ENCODE results near the gene CHKA.

CHKA gene

DNA sequence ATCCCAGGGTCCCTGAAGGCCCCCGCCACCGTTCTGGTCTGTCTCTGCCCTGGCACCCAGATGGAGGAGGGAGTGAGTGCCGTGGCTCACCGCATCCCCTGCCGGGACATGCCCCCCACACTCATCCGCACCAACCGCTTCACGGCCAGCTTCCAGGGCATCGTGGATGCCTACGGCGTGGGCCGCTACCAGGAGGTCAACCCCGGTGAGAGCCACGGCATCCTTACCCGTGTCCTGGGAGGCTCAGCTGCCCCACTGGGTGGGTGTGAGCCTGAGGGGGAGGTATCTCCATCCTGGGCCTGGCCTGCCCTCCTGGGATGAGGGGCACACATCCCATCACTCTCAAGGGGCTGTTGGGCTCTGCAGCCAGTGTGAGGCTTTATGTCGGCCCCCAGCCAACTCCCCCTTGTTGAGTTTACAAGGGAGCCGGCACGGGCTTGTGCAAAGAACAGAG, 76.3 kb downstream of the CHKA start:
- no peak overlapping the region for H3K27ac Mint-ChIP-seq
- H3K36me3 Mint-ChIP-seq (ENCODE audit: low read depth): no peaks in the 10 kb centered on the region
- TF ChIP-seq, protein P1, sequence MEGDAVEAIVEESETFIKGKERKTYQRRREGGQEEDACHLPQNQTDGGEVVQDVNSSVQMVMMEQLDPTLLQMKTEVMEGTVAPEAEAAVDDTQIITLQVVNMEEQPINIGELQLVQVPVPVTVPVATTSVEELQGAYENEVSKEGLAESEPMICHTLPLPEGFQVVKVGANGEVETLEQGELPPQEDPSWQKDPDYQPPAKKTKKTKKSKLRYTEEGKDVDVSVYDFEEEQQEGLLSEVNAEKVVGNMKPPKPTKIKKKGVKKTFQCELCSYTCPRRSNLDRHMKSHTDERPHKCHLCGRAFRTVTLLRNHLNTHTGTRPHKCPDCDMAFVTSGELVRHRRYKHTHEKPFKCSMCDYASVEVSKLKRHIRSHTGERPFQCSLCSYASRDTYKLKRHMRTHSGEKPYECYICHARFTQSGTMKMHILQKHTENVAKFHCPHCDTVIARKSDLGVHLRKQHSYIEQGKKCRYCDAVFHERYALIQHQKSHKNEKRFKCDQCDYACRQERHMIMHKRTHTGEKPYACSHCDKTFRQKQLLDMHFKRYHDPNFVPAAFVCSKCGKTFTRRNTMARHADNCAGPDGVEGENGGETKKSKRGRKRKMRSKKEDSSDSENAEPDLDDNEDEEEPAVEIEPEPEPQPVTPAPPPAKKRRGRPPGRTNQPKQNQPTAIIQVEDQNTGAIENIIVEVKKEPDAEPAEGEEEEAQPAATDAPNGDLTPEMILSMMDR (IDR thresholded peaks at IDR 0.05; ENCODE audit: unreplicated experiment in 3 of 3): no peak
- no peaks in the 10 kb centered on the region for H3K9me3 Mint-ChIP-seq
- H3K27me3 Mint-ChIP-seq (ENCODE audit: low read depth): no peaks in the 10 kb centered on the region
- peaks cover 10% of the 10 kb centered on the region for H3K4me1 Mint-ChIP-seq
- H3K4me3 Mint-ChIP-seq: no peak overlapping the region

DNA sequence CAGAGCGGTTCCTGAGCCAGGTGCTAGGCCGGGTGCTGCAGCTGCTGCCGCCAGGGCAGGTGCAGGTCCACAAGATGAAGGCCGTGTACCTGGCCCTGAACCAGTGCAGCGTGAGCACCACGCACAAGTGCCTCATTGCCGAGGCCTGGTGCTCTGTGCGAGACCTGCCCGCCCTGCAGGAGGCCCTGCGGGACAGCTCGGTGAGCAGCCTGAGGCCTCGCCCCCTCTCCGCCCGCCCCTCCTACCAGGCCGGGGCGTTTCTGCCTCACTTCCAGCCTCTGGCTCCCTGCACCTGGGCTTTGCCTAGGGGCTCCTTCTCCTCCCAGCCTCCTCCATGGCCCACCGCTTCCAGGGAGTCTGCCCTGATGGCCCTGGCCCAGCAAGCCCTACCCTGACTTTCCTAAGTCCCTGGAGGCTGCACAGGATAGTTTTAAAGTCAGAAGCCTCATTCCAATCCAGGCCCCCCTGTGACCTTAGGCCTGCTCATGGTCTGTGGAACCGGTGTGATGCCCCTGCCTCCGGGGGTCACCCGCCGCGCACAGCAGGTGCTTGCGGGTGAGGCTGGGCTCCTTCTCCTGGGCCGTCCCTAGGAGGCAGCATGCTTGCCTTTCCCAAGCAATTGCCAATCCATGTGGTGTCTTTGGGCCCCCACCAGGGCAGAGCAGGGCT, 76.9 kb downstream of the CHKA start:
- TF ChIP-seq, protein P1 (IDR thresholded peaks at IDR 0.05; ENCODE audit: unreplicated experiment in 3 of 3): no peak
- H3K4me1 Mint-ChIP-seq: peaks cover 12% of the 10 kb centered on the region
- H3K27ac Mint-ChIP-seq: no peak overlapping the region
- no peaks in the 10 kb centered on the region for H3K27me3 Mint-ChIP-seq (ENCODE audit: low read depth)
- no peaks in the 10 kb centered on the region for H3K9me3 Mint-ChIP-seq
- H3K4me3 Mint-ChIP-seq: no peak overlapping the region
- H3K36me3 Mint-ChIP-seq (ENCODE audit: low read depth): no peaks in the 10 kb centered on the region

DNA sequence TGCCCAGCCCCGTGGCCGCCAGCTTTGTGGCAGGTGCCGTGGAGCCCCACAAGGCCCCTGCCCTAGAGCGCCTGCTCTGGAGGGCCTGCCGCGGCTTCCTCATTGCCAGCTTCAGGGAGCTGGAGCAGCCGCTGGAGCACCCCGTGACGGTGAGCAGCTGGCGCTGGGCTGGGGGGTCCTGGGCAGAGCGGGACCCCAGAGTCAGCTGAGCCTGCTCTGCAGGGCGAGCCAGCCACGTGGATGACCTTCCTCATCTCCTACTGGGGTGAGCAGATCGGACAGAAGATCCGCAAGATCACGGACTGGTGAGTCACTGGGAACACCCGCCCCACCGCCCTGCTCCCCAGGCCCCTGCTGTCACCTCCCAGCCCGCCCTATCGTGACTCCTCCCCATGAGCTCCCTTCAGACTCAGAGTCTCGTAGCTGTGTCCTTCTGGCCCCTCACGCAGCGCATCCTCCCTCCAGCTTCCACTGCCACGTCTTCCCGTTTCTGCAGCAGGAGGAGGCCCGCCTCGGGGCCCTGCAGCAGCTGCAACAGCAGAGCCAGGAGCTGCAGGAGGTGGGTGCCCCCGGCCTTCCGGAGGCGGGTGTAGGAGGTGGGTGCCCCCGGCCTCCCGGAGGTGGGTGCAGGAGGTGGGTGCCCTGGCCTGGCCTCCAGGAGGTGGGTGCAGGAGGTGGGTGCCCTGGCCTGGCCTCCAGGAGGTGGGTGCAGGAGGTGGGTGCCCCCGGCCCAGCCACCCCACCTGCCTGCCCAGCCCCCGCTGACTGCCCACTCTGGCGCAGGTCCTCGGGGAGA, 77.6 kb downstream of the CHKA start:
- Mint-ChIP-seq H3K9me3 (no peaks in the 10 kb centered on the region), H3K4me1 (peaks cover 12% of the 10 kb centered on the region), H3K36me3 (ENCODE audit: low read depth) (no peaks in the 10 kb centered on the region), H3K27me3 (ENCODE audit: low read depth) (no peaks in the 10 kb centered on the region), H3K4me3 (no peak overlapping the region), H3K27ac (peak overlapping the region in 2 of 3 experiments; percentile 58 to 83)
- TF ChIP-seq, protein P1 (IDR thresholded peaks at IDR 0.05; ENCODE audit: unreplicated experiment in 3 of 3): no peak

DNA sequence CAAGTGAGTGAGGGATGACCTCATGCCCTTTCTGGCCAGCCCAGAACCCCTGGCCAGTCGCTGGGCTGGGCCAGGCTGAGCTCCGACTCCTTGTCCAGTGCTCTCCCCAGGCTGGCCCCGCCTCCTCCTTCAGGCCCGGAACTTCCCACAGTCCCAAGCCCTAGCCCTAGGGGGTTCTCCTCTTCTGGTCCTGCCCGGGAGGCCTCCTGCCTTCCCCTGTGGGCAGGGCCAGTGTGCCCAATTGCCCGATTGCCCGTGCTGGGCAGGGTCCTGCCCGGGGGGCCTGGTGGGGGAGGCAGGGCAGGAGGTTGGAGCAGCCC, 78.2 kb downstream of the CHKA start:
- Mint-ChIP-seq H3K4me1 (peaks cover 12% of the 10 kb centered on the region), H3K9me3 (no peaks in the 10 kb centered on the region), H3K36me3 (ENCODE audit: low read depth) (no peaks in the 10 kb centered on the region), H3K27me3 (ENCODE audit: low read depth) (no peaks in the 10 kb centered on the region), H3K27ac (no peak overlapping the region), H3K4me3 (no peak overlapping the region)
- TF ChIP-seq, protein P1 (IDR thresholded peaks at IDR 0.05; ENCODE audit: unreplicated experiment in 3 of 3): no peak

DNA sequence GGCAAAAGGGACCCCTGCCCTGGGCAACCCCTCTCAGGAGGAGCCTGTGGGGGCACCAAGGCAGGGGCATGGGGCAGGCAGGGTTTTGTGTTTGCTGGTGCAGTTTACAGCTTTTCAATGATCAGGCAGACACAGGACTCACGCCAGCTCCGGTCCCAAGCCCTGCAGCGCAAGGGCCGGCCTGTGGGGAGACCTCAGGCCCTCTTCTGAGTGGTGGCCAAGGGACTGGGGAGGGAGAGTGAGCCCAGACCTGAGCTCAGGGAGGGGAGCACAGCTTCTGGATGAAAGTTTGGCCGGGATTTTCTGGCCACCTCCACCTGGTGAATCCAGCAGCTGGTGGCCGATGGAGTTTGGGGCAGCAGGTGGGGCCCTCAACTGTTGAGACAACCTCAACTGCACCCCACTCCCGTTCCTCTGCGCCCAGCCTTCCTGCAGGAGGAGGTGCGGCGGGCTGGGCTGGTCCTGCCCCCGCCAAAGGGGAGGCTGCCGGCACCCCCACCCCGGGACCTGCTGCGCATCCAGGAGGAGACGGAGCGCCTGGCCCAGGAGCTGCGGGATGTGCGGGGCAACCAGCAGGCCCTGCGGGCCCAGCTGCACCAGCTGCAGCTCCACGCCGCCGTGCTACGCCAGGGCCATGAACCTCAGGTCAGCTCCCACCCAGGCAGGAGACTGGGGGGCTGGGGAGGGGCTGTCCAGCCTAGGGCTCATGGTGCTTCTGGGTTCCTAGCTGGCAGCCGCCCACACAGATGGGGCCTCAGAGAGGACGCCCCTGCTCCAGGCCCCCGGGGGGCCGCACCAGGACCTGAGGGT, 78.8 kb downstream of the CHKA start:
- Mint-ChIP-seq H3K27ac (peak overlapping the region in 1 of 3 experiments; percentile 67), H3K27me3 (ENCODE audit: low read depth) (no peaks in the 10 kb centered on the region), H3K9me3 (no peaks in the 10 kb centered on the region), H3K4me1 (peaks cover 12% of the 10 kb centered on the region), H3K36me3 (ENCODE audit: low read depth) (no peaks in the 10 kb centered on the region), H3K4me3 (no peak overlapping the region)
- TF ChIP-seq, protein P1 (IDR thresholded peaks at IDR 0.05; ENCODE audit: unreplicated experiment in 3 of 3): no peak

Data from nephron (organoid).